Neural progenitor cell (in vitro differentiated cells): Measurements from ENCODE around the gene PDLIM1. TPM values are rescaled to one million over a fixed set of nuclear protein-coding genes. Genes with fewer than 3 reads are reported as not detected.

Experiments used
- DNase-seq: peaks from one replicate; pipeline ENCODE4 v3.0.0-alpha.2; 2016; ENCODE audit warnings: low spot score
- H2AFZ ChIP-seq: fragments of 200-600 bp; sonication (generic); replicated peaks from 2 replicates; pipeline ENCODE4 v1.6.1; 2016; ENCODE audit warnings: antibody characterized with exemption
- H3F3A ChIP-seq: fragments of 200-600 bp; sonication (generic); 2 replicates; pipeline ENCODE4 v1.6.1; 2016; ENCODE audit warnings: antibody characterized with exemption, low read depth
- H3K27ac ChIP-seq: fragments of 200-600 bp; sonication (generic); 2 replicates; pipeline ENCODE4 v1.5.1; 2016; ENCODE audit warnings: mild to moderate bottlenecking
- H3K27me3 ChIP-seq: fragments of 200-600 bp; sonication (generic); 2 replicates; pipeline ENCODE4 v1.6.1; 2016; ENCODE audit warnings: mild to moderate bottlenecking, moderate library complexity
- H3K36me3 ChIP-seq: fragments of 200-600 bp; sonication (generic); 2 replicates; pipeline ENCODE4 v1.5.1; 2016
- H3K4me1 ChIP-seq: fragments of 200-600 bp; sonication (generic); 2 replicates; pipeline ENCODE4 v1.6.1; 2016; ENCODE audit warnings: mixed run types
- H3K4me2 ChIP-seq: fragments of 200-600 bp; sonication (generic); 2 replicates; pipeline ENCODE4 v1.6.1; 2016
- H3K4me3 ChIP-seq: fragments of 200-600 bp; sonication (generic); 2 replicates; pipeline ENCODE4 v1.5.1; 2016
- H3K79me2 ChIP-seq: fragments of 200-600 bp; sonication (generic); 2 replicates; pipeline ENCODE4 v1.6.1; 2016; ENCODE audit warnings: low read depth
- H3K9ac ChIP-seq: fragments of 200-600 bp; sonication (generic); 2 replicates; pipeline ENCODE4 v1.6.1; 2016
- H3K9me3 ChIP-seq: fragments of 200-600 bp; sonication (generic); 2 replicates; pipeline ENCODE4 v1.5.1; 2016; ENCODE audit warnings: low read depth
- H4K20me1 ChIP-seq: fragments of 200-600 bp; sonication (generic); 2 replicates; pipeline ENCODE4 v1.6.1; 2016; ENCODE audit warnings: low read depth
- H3K27ac Mint-ChIP-seq: 3 replicates; pipeline ENCODE4 v1.8.0; 2021; ENCODE audit warnings: mixed read lengths
- H3K27me3 Mint-ChIP-seq: 2 replicates; pipeline ENCODE4 v1.8.0; 2022; ENCODE audit warnings: low read depth, mild to moderate bottlenecking, inconsistent platforms, moderate library complexity, mixed read lengths; ENCODE audit not compliant: insufficient read depth
- H3K36me3 Mint-ChIP-seq: 3 replicates; pipeline ENCODE4 v1.8.0; 2021; ENCODE audit warnings: mixed read lengths
- H3K4me1 Mint-ChIP-seq: 3 replicates; pipeline ENCODE4 v1.8.0; 2021; ENCODE audit warnings: mixed read lengths
- H3K4me3 Mint-ChIP-seq: 3 replicates; pipeline ENCODE4 v1.8.0; 2021; ENCODE audit warnings: mild to moderate bottlenecking, moderate library complexity, mixed read lengths
- H3K9me3 Mint-ChIP-seq: 3 replicates; pipeline ENCODE4 v1.8.0; 2020; ENCODE audit warnings: mixed read lengths
- EZH2 ChIP-seq: fragments of 200-600 bp; sonication (generic); IDR thresholded peaks from 2 replicates; pipeline ENCODE4 v1.6.1; 2017; ENCODE audit warnings: antibody characterized with exemption, mild to moderate bottlenecking, moderate library complexity
- EZH2phosphoT487 ChIP-seq: fragments of 200-600 bp; sonication (generic); IDR thresholded peaks from 2 replicates; pipeline ENCODE4 v1.6.1; 2017; ENCODE audit warnings: antibody characterized with exemption
- total RNA-seq: library from RNA; depleted of rRNA; stranded (reverse); fragments of >200 nt; gene quantifications from 2 replicates; pipeline ENCODE4 v1.2.3, GENCODE V29; 2015; ENCODE audit warnings: low replicate concordance
- TF ChIP-seq, protein P1 (sequence below): fragments of 200-600 bp; sonication (generic); IDR thresholded peaks from 2 replicates; pipeline ENCODE4 v1.5.1; 2017; ENCODE audit warnings: antibody characterized with exemption, mild to moderate bottlenecking

Gene PDLIM1, protein sequence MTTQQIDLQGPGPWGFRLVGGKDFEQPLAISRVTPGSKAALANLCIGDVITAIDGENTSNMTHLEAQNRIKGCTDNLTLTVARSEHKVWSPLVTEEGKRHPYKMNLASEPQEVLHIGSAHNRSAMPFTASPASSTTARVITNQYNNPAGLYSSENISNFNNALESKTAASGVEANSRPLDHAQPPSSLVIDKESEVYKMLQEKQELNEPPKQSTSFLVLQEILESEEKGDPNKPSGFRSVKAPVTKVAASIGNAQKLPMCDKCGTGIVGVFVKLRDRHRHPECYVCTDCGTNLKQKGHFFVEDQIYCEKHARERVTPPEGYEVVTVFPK
- total RNA-seq = 4.6 and 7.9 TPM in 2 replicates

DNA sequence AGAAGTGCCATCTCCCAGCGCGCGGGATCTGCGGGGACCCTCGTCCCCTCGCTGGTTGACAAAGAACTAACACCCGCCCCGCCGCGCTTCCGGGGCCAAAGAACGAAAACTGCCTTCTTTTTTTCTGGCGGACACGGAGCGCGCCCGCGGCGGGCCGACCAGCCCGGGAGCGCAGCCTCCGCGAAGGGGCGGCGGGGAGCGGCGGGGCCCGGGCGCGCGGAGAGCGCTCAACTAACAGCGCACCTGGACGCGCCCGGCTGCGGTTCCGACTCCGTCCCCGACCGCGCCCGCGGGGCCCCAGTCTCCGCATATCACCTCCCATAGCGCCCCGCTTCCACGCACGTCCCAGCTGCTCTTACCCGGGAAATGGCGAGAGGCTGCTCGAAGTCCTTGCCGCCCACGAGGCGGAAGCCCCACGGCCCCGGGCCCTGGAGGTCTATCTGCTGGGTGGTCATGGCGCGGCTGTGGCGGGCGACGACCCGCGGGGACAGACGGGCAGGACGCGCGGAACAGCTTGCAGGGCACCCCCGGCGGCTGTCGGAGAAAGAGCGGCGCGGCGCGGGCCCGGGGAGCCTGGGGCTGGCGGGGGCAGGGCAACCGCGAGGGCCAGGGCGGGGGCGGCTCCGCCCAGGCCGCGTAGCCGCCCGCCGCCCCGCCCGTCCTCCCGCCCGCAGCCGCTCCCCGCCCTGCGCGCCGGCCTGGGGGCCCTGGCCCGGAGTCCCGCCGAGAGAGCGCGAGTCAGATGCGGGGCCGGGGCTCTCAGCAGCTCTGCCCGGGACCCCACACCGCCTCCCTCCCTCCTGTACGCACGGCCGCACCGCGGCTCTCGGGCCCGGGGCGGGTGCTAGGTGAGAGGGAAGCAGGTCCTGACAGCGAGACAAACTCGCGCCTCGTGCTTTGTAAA lies at the start of gene PDLIM1:
TSS of gene PDLIM1 (minus strand) at position 543 of the 904 bp plus-strand sequence. CDS start at position 455, 88 bp downstream.
- H3K79me2 ChIP-seq = peaks cover 3% of the 10 kb centered on the region
- no peaks in the 10 kb centered on the region for H4K20me1 ChIP-seq
- Mint-ChIP-seq H3K27me3 (peaks cover 36% of the 10 kb centered on the region), H3K27ac (peak within 1 kb of the TSS; percentile 37), H3K9me3 (peaks cover 6% of the 10 kb centered on the region), H3K4me3 (peak within 1 kb of the TSS; percentile 89), H3K36me3 (no peaks in the 10 kb centered on the region), H3K4me1 (peaks cover 8% of the 10 kb centered on the region)
- peaks cover 22% of the 10 kb centered on the region for H3K4me1 ChIP-seq
- TF ChIP-seq, protein P1, sequence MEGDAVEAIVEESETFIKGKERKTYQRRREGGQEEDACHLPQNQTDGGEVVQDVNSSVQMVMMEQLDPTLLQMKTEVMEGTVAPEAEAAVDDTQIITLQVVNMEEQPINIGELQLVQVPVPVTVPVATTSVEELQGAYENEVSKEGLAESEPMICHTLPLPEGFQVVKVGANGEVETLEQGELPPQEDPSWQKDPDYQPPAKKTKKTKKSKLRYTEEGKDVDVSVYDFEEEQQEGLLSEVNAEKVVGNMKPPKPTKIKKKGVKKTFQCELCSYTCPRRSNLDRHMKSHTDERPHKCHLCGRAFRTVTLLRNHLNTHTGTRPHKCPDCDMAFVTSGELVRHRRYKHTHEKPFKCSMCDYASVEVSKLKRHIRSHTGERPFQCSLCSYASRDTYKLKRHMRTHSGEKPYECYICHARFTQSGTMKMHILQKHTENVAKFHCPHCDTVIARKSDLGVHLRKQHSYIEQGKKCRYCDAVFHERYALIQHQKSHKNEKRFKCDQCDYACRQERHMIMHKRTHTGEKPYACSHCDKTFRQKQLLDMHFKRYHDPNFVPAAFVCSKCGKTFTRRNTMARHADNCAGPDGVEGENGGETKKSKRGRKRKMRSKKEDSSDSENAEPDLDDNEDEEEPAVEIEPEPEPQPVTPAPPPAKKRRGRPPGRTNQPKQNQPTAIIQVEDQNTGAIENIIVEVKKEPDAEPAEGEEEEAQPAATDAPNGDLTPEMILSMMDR = peak; percentile 32
- TF ChIP-seq EZH2phosphoT487 (peak; percentile 34), EZH2 (peak; percentile 63)
- H3K27me3 ChIP-seq = peaks cover 72% of the 10 kb centered on the region
- H3K9ac ChIP-seq = no peak within 1 kb of the TSS
- DNase-seq = peak; percentile 81
- peaks cover 16% of the 10 kb centered on the region for H3F3A ChIP-seq
- no peaks in the 10 kb centered on the region for H3K36me3 ChIP-seq
- peak within 1 kb of the TSS; percentile 99 for H3K4me2 ChIP-seq
- no peak within 1 kb of the TSS for H3K27ac ChIP-seq
- H3K4me3 ChIP-seq = peak within 1 kb of the TSS; percentile 96
- peak within 1 kb of the TSS; percentile 100 for H2AFZ ChIP-seq
- H3K9me3 ChIP-seq = no peaks in the 10 kb centered on the region

DNA sequence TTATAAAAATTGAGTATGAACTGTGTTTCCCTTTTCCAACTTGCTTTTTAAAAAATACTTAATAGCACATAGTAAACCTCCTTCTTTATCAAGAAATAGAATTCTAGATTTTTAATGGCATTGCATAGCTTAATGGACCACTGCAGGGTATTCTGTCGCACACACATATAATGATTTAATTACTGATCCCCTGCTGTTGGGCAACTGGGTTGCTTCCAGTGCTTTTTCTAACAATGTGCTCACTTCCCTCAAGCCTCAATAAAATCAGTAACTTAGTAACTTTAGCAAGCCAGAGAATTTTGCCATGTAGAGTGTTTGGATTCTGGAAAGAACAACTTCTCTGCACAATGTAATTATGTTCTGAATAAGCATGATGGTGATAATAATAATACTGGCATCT lies 49.1 kb upstream of the PDLIM1 start:
- H3K4me3 Mint-ChIP-seq = no peak overlapping the region
- DNase-seq = no peak
- Histone ChIP-seq H2AFZ (no peak overlapping the region), H3K27ac (no peak overlapping the region), H3K9me3 (no peaks in the 10 kb centered on the region), H3K27me3 (no peaks in the 10 kb centered on the region), H3K4me1 (peaks cover 10% of the 10 kb centered on the region), H4K20me1 (no peaks in the 10 kb centered on the region), H3F3A (no peaks in the 10 kb centered on the region), H3K4me2 (no peak overlapping the region), H3K9ac (no peak overlapping the region), H3K79me2 (no peaks in the 10 kb centered on the region), H3K4me3 (no peak overlapping the region), H3K36me3 (no peaks in the 10 kb centered on the region)
- no peaks in the 10 kb centered on the region for H3K36me3 Mint-ChIP-seq
- H3K27me3 Mint-ChIP-seq = no peaks in the 10 kb centered on the region
- no peak overlapping the region for H3K27ac Mint-ChIP-seq
- H3K9me3 Mint-ChIP-seq = no peaks in the 10 kb centered on the region
- TF ChIP-seq EZH2phosphoT487 = no peak
- TF ChIP-seq EZH2 = no peak
- TF ChIP-seq, protein P1 = no peak
- H3K4me1 Mint-ChIP-seq = peaks cover 6% of the 10 kb centered on the region

DNA sequence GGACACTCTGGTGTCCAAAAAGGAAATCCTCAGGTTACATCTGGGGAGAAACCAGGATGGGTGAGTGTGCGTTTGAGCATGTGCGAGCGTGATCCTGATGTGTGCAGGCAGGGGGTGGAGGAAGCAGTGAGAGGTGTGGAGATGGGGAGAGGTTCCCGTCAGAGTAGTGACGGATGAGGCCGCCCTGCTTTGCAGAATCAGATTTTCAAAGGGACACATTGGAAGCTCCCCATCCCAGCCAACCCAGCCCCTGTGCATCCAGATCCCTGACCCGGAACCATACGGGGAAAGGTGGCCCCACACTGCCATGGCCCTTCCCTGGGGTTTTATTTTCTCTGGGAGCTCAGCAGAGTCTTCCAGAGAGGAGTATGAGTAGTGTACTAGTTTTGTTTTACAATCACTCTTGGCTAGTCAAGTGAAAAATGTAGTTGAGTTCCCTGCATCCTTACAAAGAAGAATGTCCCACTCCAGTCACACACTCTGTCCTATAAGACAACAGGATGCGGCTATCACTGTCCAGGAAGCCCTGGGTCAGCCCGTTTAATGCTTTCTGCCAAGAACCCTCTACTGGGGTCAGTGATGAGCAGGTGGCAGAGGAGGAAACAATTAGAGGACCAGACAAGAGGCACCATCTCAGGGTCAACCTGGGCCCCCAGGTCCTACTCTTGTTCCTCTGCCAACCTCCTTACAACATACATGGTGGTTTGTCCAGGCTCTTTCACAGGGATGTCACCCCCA lies 46.8 kb upstream of the PDLIM1 start:
- Histone ChIP-seq H3K27ac (no peak overlapping the region), H3K36me3 (no peaks in the 10 kb centered on the region), H3K9me3 (no peaks in the 10 kb centered on the region), H3K9ac (no peak overlapping the region), H3K4me2 (no peak overlapping the region), H3K4me3 (no peak overlapping the region), H4K20me1 (no peaks in the 10 kb centered on the region), H3K4me1 (peaks cover 10% of the 10 kb centered on the region), H2AFZ (no peak overlapping the region), H3K79me2 (no peaks in the 10 kb centered on the region), H3F3A (no peaks in the 10 kb centered on the region), H3K27me3 (no peaks in the 10 kb centered on the region)
- DNase-seq = no peak
- peaks cover 6% of the 10 kb centered on the region for H3K4me1 Mint-ChIP-seq
- TF ChIP-seq EZH2phosphoT487 (no peak), EZH2 (no peak)
- TF ChIP-seq, protein P1 = no peak
- H3K9me3 Mint-ChIP-seq = no peaks in the 10 kb centered on the region
- no peaks in the 10 kb centered on the region for H3K27me3 Mint-ChIP-seq
- H3K36me3 Mint-ChIP-seq = no peaks in the 10 kb centered on the region
- no peak overlapping the region for H3K4me3 Mint-ChIP-seq
- no peak overlapping the region for H3K27ac Mint-ChIP-seq
